Activated gamma-delta T cell treated with anti-CD3 and anti-CD28 coated beads, Interleukin-2, amount 50 U/mL, for 16 hours (primary cell): ENCODE results near the gene OOSP4B.
"Not testable (repeated sequence)": the region's sequence is repeated elsewhere in the genome, so short reads cannot be mapped to it uniquely, and the experiment has no call there.

Source experiments
- DNase-seq: peaks from one replicate; pipeline ENCODE4 v3.0.0-alpha.2; 2020; ENCODE audit warnings: low read depth

The OOSP4B gene

DNA sequence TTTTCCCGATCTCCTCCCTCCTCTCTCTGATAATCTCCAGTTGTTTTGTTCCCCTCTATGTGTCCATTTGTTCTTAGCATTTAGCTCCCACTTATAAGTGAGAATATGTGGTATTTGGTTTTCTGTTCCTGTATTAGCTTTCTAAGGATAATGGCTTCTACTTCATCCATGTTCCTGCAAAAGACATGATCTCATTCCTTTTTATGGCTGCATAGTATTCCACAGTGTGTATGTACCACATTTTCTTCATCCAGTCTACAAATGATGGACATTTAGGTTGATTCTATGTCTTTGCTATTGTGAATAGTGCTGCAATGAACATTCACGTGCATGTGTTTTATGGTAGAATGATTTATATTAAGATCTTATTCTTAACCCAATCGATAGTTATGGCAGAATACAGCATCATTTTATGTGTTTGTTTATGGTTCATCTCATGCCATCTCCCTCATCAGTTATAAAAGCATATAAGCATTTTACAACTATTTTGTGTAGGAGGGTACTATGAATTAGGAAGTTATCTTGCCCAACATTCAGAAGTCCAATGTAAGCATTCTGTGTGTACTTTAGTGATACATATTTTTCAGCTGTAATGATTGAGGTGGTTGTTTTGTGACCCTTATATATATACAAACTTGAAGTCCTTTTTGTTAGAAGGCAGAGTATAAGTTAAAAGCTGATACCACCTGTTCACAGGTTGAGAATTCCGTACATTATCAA lies 42.7 kb downstream of the OOSP4B start:
- DNase-seq, result no peak

DNA sequence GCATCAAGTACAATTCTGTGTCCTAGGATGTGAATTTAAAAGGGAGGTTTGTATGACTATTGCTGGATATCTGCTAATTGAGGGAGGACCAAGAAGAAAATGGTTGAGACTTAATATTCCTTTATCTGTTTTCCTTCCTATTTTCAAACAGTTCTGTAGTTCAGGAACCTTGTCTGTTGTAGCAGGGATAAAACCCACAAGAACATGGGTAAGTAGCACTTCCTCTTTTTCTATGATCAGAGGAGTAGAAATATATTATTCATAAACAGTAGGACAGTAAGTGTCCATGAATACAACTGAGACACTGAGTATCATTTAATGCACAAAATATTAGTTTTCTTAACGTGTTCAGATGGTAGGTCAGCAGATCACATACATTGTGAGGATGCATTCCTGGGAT lies 47.1 kb downstream of the OOSP4B start:
- no peak for DNase-seq

DNA sequence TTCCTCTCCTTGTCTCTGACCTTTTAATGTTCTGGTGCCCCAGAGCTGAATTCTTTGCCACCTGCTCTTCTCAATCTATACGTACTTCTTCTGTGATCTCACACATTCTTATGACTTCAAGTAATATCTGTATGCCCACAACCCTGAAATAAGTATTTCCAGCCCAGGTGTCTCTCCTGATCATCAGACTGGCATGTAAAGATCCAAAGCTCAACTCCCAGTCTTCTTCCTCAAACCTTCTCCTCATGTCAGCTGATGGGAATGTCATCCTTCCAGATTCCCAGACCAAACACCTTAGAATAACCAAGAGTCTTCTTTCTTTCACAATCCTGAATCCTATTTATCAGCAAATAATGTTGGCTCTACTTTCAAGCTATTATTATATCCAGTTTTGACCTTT lies 48.8 kb downstream of the OOSP4B start:
- no peak for DNase-seq

DNA sequence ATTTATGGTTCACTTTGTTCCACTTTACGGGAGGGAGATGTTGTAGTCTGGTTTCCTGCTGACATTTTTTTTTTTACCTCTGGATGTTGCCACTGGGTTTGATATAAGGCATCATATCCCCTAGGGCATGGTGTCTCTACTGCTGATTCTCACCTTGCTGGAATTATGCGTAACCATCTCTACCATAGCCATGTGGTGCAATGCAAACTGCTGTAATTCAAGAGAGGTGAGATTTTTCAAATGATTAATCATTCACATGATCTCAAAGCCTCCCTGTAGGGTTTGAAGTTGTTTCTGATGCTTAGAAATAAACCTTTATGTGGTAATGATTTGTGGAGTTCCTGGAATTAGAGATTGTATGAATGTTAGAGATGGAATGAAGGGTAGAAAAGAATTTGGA lies 52.5 kb downstream of the OOSP4B start:
- no peak for DNase-seq

DNA sequence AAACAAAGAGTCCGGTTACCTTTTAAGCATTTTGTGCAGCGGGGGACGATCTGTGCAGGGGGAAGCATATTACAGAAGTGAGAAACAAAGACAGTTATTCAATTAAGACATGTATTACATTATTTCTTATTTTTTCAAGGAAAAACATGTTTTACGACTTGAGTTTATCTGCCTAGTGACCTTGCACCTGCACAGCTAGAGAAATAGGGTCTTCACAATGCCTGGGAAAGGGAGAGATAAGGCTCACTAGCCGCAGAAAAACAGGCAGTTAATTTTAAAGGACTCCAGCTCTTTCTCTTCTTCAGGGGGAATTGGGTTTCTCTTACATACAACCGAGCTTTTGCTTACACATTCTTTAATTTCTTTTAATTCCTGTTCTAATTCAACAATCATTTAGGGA lies 54.7 kb downstream of the OOSP4B start:
- not testable (repeated sequence) for DNase-seq

DNA sequence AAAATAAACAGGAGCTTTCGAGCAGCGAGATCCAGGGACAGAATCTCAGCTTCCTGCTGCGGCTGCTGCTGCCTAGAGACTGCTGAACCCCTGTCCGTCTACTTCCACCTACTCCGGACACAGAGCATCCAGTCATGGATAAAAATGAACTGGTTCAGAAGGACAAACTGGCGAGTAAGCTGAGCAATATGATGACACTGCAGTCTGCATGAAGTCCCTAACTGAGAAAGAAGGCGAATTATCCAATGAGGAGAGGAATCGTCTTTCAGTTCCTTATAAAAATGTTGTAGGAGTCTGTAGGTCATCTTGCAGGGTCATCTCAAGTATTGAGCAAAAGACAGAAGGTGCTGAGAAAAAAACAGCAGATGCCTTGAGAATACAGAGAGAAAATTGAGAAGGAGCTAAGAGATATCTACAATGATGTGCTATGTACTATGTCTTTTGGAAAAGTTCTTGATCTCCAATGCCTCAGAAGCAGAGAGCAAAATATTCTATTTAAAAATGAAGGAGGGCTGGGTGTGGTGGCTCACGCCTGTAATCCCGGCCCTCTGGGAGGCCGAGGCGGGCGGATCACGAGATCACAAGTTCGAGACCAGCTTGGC lies 60.3 kb downstream of the OOSP4B start:
- no peak for DNase-seq

DNA sequence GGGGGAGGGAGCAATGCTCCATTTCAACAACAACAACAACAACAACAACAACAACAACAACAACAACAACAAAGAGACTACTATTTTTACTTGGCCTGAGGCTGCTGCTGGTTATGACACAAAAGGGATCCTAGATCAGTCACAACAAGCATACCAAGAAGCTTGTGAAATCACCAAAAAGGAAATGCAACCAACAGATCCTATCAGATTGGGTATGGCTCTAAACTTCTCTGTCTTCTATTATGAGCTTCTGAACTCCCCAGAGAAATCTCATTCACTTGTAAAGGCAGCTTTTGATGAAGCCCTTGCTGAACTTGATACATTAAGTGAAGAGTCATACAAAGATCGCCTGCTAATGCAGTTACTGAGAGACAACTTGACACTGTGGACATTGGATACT lies 61.0 kb downstream of the OOSP4B start:
- DNase-seq, result no peak

DNA sequence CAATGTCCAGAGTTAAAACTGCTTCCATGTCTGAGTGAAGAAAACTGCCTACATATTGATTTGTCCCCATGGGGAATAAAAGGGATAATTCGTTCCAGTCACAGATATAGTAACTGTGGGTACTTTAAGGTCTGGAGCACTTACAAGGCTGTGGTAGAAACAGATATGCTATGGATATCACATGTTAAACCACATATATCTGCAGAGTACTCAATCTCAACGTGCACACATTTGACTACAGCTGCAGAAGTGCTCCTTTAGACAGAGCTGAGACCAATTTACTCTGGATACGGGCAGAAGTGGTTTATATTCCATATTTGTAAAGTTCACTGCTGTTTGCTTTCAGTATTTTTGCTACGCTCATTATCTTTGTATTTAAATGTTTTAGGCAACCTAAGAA lies 61.8 kb downstream of the OOSP4B start:
- no peak for DNase-seq

DNA sequence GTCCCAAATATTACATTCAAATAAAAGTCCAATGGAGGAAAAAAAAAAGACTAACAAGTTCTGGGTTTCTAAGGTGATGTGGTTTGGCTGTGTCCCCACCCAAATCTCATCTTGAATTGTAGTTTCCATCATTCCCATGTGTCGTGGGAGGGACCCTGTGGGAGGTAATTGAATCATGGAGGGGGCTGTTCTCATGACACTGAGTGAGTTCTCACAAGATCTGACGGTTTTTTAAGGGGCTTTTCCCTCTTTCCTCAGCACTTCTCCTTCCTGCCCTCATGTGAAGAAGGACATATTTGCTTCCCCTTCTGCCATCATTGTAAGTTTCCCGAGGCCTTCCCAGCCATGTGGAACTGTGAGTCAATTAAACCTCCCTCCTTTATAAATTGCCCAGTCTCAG lies 63.6 kb downstream of the OOSP4B start:
- no peak for DNase-seq
